Measurements from ENCODE around the gene CFL1. TPM values are rescaled to one million over a fixed set of nuclear protein-coding genes. Genes with fewer than 3 reads are reported as not detected.

CFL1 gene
- total and polyA plus RNA-seq, 12 donors: 159 to 962 (median 320) TPM

- ATAC-seq (no peak), DNase-seq (no peak)
- Histone ChIP-seq H3K4me3 (no peak overlapping the region), H3K4me1 (peaks cover 0 to 6% (median 1%) of the 10 kb centered on the region in 9 donors), H3K36me3 (no peaks in the 10 kb centered on the region), H3K27me3 (peaks cover 0 to 77% (median 50%) of the 10 kb centered on the region in 7 donors), H3K27ac (no peak overlapping the region), H3K9me3 (no peaks in the 10 kb centered on the region)
- intact Hi-C loops (cut with DNase I): no loop called here
- WGBS, 2 donors: 61 to 72% methylated on average over 6 of the region's 6 CpGs
- no peak for TF ChIP-seq CTCF (IDR thresholded peaks at IDR 0.05)
Measured at GRCh38 chr11:65806979-65807378, 51.0 kb downstream of the CFL1 start.

Other genes starting within 250 kb of the CFL1 start
- 10 to 100 TPM; 23.1 to 45.6 (median 34.2) TPM for gene MAP3K11, start 244.0 kb downstream of the CFL1 start, total RNA-seq
- 10 to 100 TPM; 32.5 to 69.9 TPM for gene MAP3K11, start 244.0 kb downstream of the CFL1 start, polyA plus RNA-seq
- 10 to 100 TPM in 9 of 10 donors, 1 to 10 TPM in 1; 9.4 to 16.9 (median 11.7) TPM for gene PCNX3, start 242.4 kb downstream of the CFL1 start, total RNA-seq
- 10 to 100 TPM in 1 of 2 donors, 1 to 10 TPM in 1; 9.7 to 11.6 TPM for gene PCNX3, start 242.4 kb downstream of the CFL1 start, polyA plus RNA-seq
- gene SIPA1, start 220.1 kb downstream of the CFL1 start, total RNA-seq: 10 to 100 TPM; 11.8 to 39.7 (median 15.6) TPM
- 10 to 100 TPM; 32.6 to 85.9 TPM for gene SIPA1, start 220.1 kb downstream of the CFL1 start, polyA plus RNA-seq
- 10 to 100 TPM; 30.7 to 55.2 (median 40.0) TPM for gene RELA, start 195.3 kb downstream of the CFL1 start, total RNA-seq
- 10 to 100 TPM; 28.9 to 38.3 TPM for gene RELA, start 195.3 kb downstream of the CFL1 start, polyA plus RNA-seq
- 10 to 100 TPM; 40.9 to 53.6 (median 44.0) TPM for gene KAT5, start 145.9 kb downstream of the CFL1 start, total RNA-seq
- gene KAT5, start 145.9 kb downstream of the CFL1 start, polyA plus RNA-seq: 10 to 100 TPM; 54.9 to 62.8 TPM
- gene RNASEH2C, start 137.4 kb downstream of the CFL1 start, total RNA-seq: 10 to 100 TPM; 34.1 to 75.6 (median 43.5) TPM
- 100 to 1,000 TPM in 1 of 2 donors, 10 to 100 TPM in 1; 60.3 to 123 TPM for gene RNASEH2C, start 137.4 kb downstream of the CFL1 start, polyA plus RNA-seq
- gene AP5B1, start 77.2 kb downstream of the CFL1 start, total RNA-seq: 10 to 100 TPM in 1 of 10 donors, 1 to 10 TPM in 9; 6.1 to 12.8 (median 7.4) TPM
- gene AP5B1, start 77.2 kb downstream of the CFL1 start, polyA plus RNA-seq: 1 to 10 TPM; 5.0 to 5.1 TPM
- gene OVOL1, start 71.1 kb downstream of the CFL1 start, total RNA-seq: not detected
- gene OVOL1, start 71.1 kb downstream of the CFL1 start, polyA plus RNA-seq: not detected
- under 1 TPM in 5 of 10 donors, not detected in 5; 0.13 to 0.32 (median 0.21) TPM for gene SNX32, start 24.2 kb downstream of the CFL1 start, total RNA-seq
- under 1 TPM; 0.51 to 0.58 TPM for gene SNX32, start 24.2 kb downstream of the CFL1 start, polyA plus RNA-seq
- gene MUS81, start 2.3 kb upstream of the CFL1 start, total RNA-seq: 10 to 100 TPM; 20.3 to 38.8 (median 27.0) TPM
- gene MUS81, start 2.3 kb upstream of the CFL1 start, polyA plus RNA-seq: 100 to 1,000 TPM in 1 of 2 donors, 10 to 100 TPM in 1; 54.4 to 111 TPM
- 100 to 1,000 TPM in 3 of 10 donors, 10 to 100 TPM in 7; 79.4 to 112 (median 89.6) TPM for gene EFEMP2, start 14.6 kb upstream of the CFL1 start, total RNA-seq
- 100 to 1,000 TPM in 1 of 2 donors, 10 to 100 TPM in 1; 54.8 to 133 TPM for gene EFEMP2, start 14.6 kb upstream of the CFL1 start, polyA plus RNA-seq
- 1 to 10 TPM in 2 of 10 donors, under 1 TPM in 7, not detected in 1; 0.20 to 7.9 (median 0.55) TPM for gene CTSW, start 21.7 kb upstream of the CFL1 start, total RNA-seq
- under 1 TPM; 0.17 to 0.88 TPM for gene CTSW, start 21.7 kb upstream of the CFL1 start, polyA plus RNA-seq
- 10 to 100 TPM; 46.3 to 63.2 (median 49.9) TPM for gene FIBP, start 30.3 kb upstream of the CFL1 start, total RNA-seq
- gene FIBP, start 30.3 kb upstream of the CFL1 start, polyA plus RNA-seq: 10 to 100 TPM; 44.0 to 88.4 TPM
- 10 to 100 TPM; 22.1 to 48.9 (median 34.4) TPM for gene CCDC85B, start 32.5 kb upstream of the CFL1 start, total RNA-seq
- 10 to 100 TPM; 66.3 to 69.4 TPM for gene CCDC85B, start 32.5 kb upstream of the CFL1 start, polyA plus RNA-seq
- gene FOSL1, start 42.2 kb upstream of the CFL1 start, total RNA-seq: 1 to 10 TPM in 6 of 10 donors, under 1 TPM in 2, not detected in 2; 0.31 to 8.1 (median 2.6) TPM
- gene FOSL1, start 42.2 kb upstream of the CFL1 start, polyA plus RNA-seq: 10 to 100 TPM in 1 of 2 donors, 1 to 10 TPM in 1; 2.0 to 32.8 TPM
- 10 to 100 TPM; 35.7 to 49.2 (median 40.9) TPM for gene C11orf68, start 60.9 kb upstream of the CFL1 start, total RNA-seq
- 10 to 100 TPM; 38.2 to 44.7 TPM for gene C11orf68, start 60.9 kb upstream of the CFL1 start, polyA plus RNA-seq
- gene DRAP1, start 61.2 kb upstream of the CFL1 start, total RNA-seq: 100 to 1,000 TPM in 3 of 10 donors, 10 to 100 TPM in 7; 69.4 to 115 (median 93.8) TPM
- gene DRAP1, start 61.2 kb upstream of the CFL1 start, polyA plus RNA-seq: 100 to 1,000 TPM; 177 to 210 TPM
- not detected for gene TSGA10IP, start 87.3 kb upstream of the CFL1 start, total RNA-seq
- gene TSGA10IP, start 87.3 kb upstream of the CFL1 start, polyA plus RNA-seq: under 1 TPM in 1 of 2 donors, not detected in 1; 0.01 TPM
- 10 to 100 TPM; 26.2 to 40.1 (median 32.5) TPM for gene SART1, start 103.6 kb upstream of the CFL1 start, total RNA-seq
- 100 to 1,000 TPM in 1 of 2 donors, 10 to 100 TPM in 1; 52.0 to 160 TPM for gene SART1, start 103.6 kb upstream of the CFL1 start, polyA plus RNA-seq
- gene EIF1AD, start 144.0 kb upstream of the CFL1 start, total RNA-seq: 10 to 100 TPM; 15.1 to 25.3 (median 19.7) TPM
- 10 to 100 TPM; 18.3 to 30.0 TPM for gene EIF1AD, start 144.0 kb upstream of the CFL1 start, polyA plus RNA-seq
- gene BANF1, start 144.3 kb upstream of the CFL1 start, total RNA-seq: 100 to 1,000 TPM; 196 to 224 (median 212) TPM
- gene BANF1, start 144.3 kb upstream of the CFL1 start, polyA plus RNA-seq: 100 to 1,000 TPM; 234 to 381 TPM
- gene CST6, start 153.8 kb upstream of the CFL1 start, total RNA-seq: under 1 TPM in 3 of 10 donors, not detected in 7; 0.35 to 0.69 (median 0.43) TPM
- gene CST6, start 153.8 kb upstream of the CFL1 start, polyA plus RNA-seq: 1 to 10 TPM in 1 of 2 donors, under 1 TPM in 1; 0.44 to 2.6 TPM
- 1 to 10 TPM in 1 of 10 donors, not detected in 9; 1.1 TPM for gene CATSPER1, start 168.3 kb upstream of the CFL1 start, total RNA-seq
- under 1 TPM in 1 of 2 donors, not detected in 1; 0.17 TPM for gene CATSPER1, start 168.3 kb upstream of the CFL1 start, polyA plus RNA-seq
- 1 to 10 TPM; 1.9 to 4.6 (median 2.5) TPM for gene GAL3ST3, start 191.0 kb upstream of the CFL1 start, total RNA-seq
- 1 to 10 TPM in 1 of 2 donors, under 1 TPM in 1; 0.07 to 1.0 TPM for gene GAL3ST3, start 191.0 kb upstream of the CFL1 start, polyA plus RNA-seq
- 10 to 100 TPM; 62.0 to 89.8 (median 72.7) TPM for gene SF3B2, start 194.2 kb upstream of the CFL1 start, total RNA-seq
- 10 to 100 TPM; 46.5 to 94.9 TPM for gene SF3B2, start 194.2 kb upstream of the CFL1 start, polyA plus RNA-seq
- gene PACS1, start 212.1 kb upstream of the CFL1 start, total RNA-seq: 100 to 1,000 TPM in 4 of 10 donors, 10 to 100 TPM in 6; 50.0 to 121 (median 81.9) TPM
- gene PACS1, start 212.1 kb upstream of the CFL1 start, polyA plus RNA-seq: 10 to 100 TPM; 24.1 to 28.2 TPM